Measurements from ENCODE around the gene TNFSF8. TPM values are rescaled to one million over a fixed set of nuclear protein-coding genes. Genes with fewer than 3 reads are reported as not detected.
A peak's percentile ranks its signal among the peaks of the same experiment; 100 is the strongest.

Gene TNFSF8
- total RNA-seq, 1 donor, result not detected

DNA sequence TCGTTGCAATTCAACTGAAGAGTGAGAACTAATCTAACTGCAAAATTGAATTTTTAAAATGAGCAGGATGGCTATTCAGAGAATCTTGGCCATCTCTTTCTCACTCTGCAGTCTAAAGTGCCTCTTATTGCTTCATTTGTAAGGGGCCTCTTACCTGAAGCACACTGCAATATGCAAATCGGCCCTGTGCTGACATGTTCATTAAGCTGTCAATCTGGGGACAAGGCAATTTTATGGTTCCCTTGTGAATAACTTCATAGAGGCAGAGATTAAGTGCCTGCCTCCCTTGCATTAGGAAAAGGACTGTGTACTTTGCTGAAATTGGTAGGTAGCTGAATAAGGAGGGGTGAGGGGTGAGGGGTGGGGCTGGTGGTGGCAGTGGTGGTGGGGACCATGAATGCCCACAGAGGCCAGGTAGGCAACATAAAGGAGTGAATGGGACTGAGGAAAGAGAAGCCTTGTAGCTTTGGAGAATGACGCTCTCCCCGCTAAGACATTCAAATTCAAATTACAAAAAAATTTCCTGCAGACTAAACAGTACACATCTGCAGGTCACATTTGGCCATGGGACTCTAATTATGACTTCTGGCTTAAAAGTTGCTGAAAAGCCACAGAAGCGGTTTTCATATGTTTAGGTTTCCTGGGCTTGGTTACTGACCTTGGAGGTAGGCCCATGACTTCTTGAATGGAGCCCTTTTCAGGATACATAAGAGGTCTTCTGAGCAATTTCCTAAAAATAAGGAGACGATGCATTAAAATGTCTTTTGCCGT, 25.0 kb downstream of the TNFSF8 start:
- Histone ChIP-seq H3K4me3 (ENCODE audit: insufficient read depth, low read length) (no peak overlapping the region), H2AFZ (ENCODE audit: low read length) (no peak overlapping the region), H3K9me3 (ENCODE audit: low read depth, low read length) (no peaks in the 10 kb centered on the region), H3K27ac (ENCODE audit: low read depth, low read length) (no peak overlapping the region), H3K4me1 (ENCODE audit: insufficient read depth, low read length) (peaks cover 45% of the 10 kb centered on the region), H3K79me2 (ENCODE audit: insufficient read depth, low read length) (no peaks in the 10 kb centered on the region), H4K20me1 (ENCODE audit: insufficient read depth, low read length) (no peaks in the 10 kb centered on the region), H3K4me2 (ENCODE audit: insufficient read depth, low read length) (no peak overlapping the region), H3K27me3 (ENCODE audit: insufficient read depth, low read length) (no peaks in the 10 kb centered on the region), H3K36me3 (ENCODE audit: insufficient read depth, low read length) (no peaks in the 10 kb centered on the region)
- no peak for DNase-seq (ENCODE audit: insufficient read length, low spot score, missing footprints)
- TF ChIP-seq, protein P1, sequence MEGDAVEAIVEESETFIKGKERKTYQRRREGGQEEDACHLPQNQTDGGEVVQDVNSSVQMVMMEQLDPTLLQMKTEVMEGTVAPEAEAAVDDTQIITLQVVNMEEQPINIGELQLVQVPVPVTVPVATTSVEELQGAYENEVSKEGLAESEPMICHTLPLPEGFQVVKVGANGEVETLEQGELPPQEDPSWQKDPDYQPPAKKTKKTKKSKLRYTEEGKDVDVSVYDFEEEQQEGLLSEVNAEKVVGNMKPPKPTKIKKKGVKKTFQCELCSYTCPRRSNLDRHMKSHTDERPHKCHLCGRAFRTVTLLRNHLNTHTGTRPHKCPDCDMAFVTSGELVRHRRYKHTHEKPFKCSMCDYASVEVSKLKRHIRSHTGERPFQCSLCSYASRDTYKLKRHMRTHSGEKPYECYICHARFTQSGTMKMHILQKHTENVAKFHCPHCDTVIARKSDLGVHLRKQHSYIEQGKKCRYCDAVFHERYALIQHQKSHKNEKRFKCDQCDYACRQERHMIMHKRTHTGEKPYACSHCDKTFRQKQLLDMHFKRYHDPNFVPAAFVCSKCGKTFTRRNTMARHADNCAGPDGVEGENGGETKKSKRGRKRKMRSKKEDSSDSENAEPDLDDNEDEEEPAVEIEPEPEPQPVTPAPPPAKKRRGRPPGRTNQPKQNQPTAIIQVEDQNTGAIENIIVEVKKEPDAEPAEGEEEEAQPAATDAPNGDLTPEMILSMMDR (IDR thresholded peaks at IDR 0.05; ENCODE audit: extremely low read depth, low read depth, low read length), result no peak

DNA sequence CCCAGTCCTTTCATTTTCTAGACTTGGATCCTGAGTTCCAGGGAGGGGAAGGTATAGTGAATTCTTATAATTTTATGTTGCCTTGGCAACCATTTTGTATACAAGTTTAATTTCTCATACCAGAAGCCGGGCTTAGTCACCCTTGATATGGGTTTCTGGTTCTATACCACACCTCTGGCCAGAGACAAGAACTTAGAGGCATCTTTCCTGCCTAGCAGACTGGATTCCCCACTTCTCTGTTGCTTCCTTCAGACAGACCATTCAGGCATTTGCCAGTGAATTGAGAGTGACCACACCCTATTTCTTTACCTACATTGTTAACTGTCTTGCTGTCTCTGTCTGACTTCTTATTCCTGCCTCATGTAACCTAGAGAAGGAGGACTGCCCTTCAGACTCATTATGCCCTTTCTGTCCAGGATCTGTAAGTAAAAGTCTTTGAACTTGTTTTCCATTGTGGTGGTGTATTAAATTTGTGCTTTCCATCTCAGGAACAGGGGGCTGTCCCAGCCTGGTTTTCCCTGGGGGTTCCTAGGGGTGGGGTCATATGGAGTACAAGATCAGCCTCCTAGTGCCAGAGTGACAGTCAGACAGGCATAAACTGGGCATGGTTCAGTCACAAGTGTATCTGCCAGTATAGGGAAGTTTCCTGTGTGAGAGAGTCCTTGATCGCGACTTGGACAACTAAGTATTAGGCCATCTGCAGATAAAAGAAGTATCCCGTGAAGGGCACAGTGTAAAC, 27.4 kb downstream of the TNFSF8 start:
- Histone ChIP-seq H3K36me3 (ENCODE audit: insufficient read depth, low read length) (no peaks in the 10 kb centered on the region), H3K27me3 (ENCODE audit: insufficient read depth, low read length) (no peaks in the 10 kb centered on the region), H3K4me2 (ENCODE audit: insufficient read depth, low read length) (no peak overlapping the region), H3K4me3 (ENCODE audit: insufficient read depth, low read length) (no peak overlapping the region), H3K9me3 (ENCODE audit: low read depth, low read length) (no peaks in the 10 kb centered on the region), H3K79me2 (ENCODE audit: insufficient read depth, low read length) (no peaks in the 10 kb centered on the region), H3K4me1 (ENCODE audit: insufficient read depth, low read length) (peaks cover 48% of the 10 kb centered on the region), H4K20me1 (ENCODE audit: insufficient read depth, low read length) (no peaks in the 10 kb centered on the region), H3K27ac (ENCODE audit: low read depth, low read length) (no peak overlapping the region), H2AFZ (ENCODE audit: low read length) (no peak overlapping the region)
- no peak for DNase-seq (ENCODE audit: insufficient read length, low spot score, missing footprints)
- TF ChIP-seq, protein P1 (IDR thresholded peaks at IDR 0.05; ENCODE audit: extremely low read depth, low read depth, low read length), result no peak

DNA sequence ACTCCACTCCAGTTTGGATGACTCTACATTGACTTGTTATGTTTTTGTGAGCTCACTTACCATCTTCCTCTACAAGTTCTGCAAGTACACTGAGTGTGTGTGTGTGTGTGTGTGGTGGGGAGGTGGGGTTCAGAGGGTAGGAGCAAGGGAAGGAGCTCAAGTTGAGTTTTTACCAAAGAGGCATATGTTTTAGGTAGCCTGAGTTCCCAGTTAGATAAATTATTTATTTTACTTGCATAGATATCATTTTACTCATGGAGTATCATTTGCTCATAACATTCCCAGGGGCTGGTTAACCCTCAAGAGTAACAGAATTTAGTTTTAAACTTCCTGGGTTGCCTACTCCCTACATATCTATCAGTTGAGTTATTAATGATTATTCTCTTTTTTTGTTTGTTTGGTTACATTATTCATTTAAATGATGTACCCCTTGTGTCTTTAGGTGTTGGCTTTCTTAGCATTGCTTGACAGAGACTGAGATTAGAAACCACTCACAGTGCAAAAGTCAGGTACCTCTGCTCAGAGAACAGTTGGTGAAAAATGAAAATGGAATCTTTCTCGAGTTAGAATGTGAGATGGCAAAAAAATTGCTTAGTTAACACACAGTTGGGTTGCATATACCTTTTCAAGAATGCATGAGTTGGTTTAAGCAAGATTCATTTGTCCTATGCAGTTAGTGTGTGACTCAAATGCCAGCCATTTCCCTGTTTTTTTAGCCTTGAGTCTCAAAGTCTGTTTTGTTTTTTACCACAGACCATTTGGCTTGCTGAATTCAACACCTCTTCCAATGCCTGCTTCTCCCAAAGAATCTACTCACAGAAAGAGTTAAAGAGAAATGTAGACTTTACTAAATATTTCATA, 29.2 kb downstream of the TNFSF8 start:
- Histone ChIP-seq H3K4me2 (ENCODE audit: insufficient read depth, low read length) (peak overlapping the region; percentile 56), H3K4me3 (ENCODE audit: insufficient read depth, low read length) (no peak overlapping the region), H3K9me3 (ENCODE audit: low read depth, low read length) (no peaks in the 10 kb centered on the region), H4K20me1 (ENCODE audit: insufficient read depth, low read length) (no peaks in the 10 kb centered on the region), H3K27me3 (ENCODE audit: insufficient read depth, low read length) (no peaks in the 10 kb centered on the region), H3K4me1 (ENCODE audit: insufficient read depth, low read length) (peaks cover 55% of the 10 kb centered on the region), H2AFZ (ENCODE audit: low read length) (no peak overlapping the region), H3K36me3 (ENCODE audit: insufficient read depth, low read length) (no peaks in the 10 kb centered on the region), H3K79me2 (ENCODE audit: insufficient read depth, low read length) (no peaks in the 10 kb centered on the region), H3K27ac (ENCODE audit: low read depth, low read length) (peak overlapping the region; percentile 72)
- DNase-seq (ENCODE audit: insufficient read length, low spot score, missing footprints), result no peak
- TF ChIP-seq, protein P1 (IDR thresholded peaks at IDR 0.05; ENCODE audit: extremely low read depth, low read depth, low read length), result no peak
